ENCODE data around the gene AVPR1B.

AVPR1B gene

GRCh38 chr1:206117151-206117948 is at the start of gene AVPR1B:
Gene AVPR1B, minus strand, starts transcription at chr1:206117388. Its CDS starts 498 bp downstream, at chr1:206116890.
- peak; percentile 82 for DNase-seq (ENCODE audit: low spot score)

DNA sequence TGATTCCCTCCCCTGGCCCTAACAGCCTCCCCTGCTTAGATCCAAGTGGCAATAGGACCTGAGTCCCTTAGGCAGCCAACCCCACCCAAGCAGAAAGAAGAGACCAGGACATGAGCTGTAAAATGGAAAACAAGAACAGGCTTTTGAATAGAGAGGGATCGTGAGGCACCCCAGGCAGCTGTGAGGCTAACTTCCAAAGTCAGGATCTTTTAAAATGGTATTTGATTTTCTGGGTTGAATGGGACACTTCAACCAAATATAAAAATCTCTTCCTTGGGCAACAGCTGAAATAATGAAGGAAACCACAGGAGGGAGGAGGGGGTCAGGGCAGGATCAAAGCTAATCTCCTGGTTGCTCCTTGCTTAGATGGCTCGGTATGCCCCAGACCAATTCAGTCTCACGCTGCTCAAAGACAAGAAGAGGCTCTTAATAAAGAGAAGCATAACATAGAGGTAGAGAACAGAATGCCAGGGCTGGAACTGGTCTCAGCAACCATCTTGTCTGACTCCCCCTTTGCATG is 28.6 kb upstream of the AVPR1B start:
- no peak for DNase-seq (ENCODE audit: low spot score)

DNA sequence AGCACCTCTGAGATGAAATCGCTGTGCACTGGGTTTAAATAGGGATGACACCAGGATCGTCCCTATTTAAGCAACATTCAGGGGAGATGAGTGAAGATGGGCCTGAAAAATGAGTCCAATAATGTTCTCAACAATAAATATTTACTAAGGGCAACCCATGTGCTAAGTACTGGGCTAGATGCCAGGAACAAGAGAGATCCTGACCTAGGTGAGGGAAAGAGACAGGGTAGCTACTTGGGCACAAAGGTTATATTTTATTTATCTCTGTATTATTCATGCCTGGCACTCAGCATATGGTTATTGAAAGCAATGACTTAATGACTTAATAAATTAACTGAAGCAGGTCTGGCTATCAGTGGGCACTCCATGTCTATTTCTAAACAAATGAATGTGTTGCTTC is 27.4 kb upstream of the AVPR1B start:
- DNase-seq (ENCODE audit: low spot score): no peak

DNA sequence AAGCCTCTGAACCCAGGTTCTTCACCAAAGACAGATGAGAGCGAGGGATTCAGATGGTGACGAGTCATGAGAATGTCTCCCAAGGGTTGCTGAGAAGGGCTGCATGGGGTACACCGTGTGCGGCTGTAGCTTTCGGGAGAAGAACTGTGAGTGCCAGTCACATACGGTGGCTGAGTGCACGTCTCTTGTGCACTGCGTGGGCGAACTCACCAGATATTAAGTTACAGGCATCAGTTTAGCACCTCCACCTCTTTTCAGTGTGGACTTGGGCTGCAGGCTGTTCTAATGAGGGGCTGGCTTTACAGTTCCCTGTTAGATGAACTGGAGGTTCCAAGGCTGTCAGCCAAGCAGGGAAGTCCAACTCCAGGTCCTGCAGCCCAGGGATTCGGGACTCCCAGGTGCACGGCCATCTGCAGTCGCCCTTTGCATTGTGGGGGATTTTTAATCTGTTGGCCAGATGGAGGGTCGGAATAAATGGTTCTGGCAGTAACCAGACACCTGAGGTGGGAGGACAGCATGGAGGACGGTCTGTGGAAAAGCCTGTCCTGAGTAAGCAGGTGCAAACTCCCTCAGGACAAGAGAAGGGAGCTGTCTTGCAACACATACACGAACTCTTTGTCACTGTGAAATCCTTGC is 26.5 kb upstream of the AVPR1B start:
- peak; percentile 85 for DNase-seq (ENCODE audit: low spot score)

DNA sequence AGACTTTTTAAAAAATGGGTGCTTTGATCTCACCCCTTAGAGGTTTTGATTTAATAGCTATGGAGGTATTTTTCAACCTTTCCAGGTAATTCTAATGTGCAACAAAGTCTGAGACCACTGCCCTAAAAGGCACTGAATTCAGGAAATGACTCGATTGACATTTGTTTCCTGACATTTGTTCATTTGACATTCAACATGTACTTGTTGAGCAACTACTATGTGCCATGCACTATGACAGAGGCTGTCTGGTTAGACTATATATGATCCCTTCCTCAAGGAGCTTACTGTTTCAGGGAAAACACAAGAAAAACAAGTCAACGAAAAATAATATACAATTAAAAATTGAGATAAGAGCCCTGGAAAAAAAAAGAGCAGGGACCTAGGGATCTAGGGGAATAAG is 25.6 kb upstream of the AVPR1B start:
- no peak for DNase-seq (ENCODE audit: low spot score)

DNA sequence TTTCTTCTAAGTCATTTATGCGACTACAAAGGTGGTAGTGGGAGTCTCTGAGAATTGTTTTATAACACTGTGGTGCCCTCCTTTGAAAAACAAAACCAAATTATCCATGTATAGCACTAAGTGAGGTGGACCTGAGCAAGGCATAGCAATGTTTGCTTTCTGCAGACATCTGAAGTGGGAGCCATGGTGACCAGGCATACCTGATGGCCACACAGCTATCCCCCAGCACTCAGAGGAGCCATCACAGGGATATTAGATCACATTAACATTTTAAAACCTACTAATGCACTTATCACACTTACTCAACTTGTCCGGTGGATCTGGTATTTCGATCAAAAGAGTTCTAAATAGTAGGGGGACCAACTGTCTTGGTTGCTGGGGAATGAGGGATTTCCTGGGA is 24.8 kb upstream of the AVPR1B start:
- DNase-seq (ENCODE audit: low spot score): no peak

GRCh38 chr1:206136241-206136640 is 19.1 kb upstream of the AVPR1B start:
- no peak for DNase-seq (ENCODE audit: low spot score)

GRCh38 chr1:206135248-206135647 is 18.1 kb upstream of the AVPR1B start:
- DNase-seq (ENCODE audit: low spot score): no peak

GRCh38 chr1:206133751-206134415 is 16.7 kb upstream of the AVPR1B start:
- DNase-seq (ENCODE audit: low spot score): no peak

- DNase-seq (ENCODE audit: low spot score): no peak
Measured at GRCh38 chr1:206131037-206131436, 13.8 kb upstream of the AVPR1B start.

GRCh38 chr1:206128196-206128595 is 11.0 kb upstream of the AVPR1B start:
- DNase-seq (ENCODE audit: low spot score): no peak

DNA sequence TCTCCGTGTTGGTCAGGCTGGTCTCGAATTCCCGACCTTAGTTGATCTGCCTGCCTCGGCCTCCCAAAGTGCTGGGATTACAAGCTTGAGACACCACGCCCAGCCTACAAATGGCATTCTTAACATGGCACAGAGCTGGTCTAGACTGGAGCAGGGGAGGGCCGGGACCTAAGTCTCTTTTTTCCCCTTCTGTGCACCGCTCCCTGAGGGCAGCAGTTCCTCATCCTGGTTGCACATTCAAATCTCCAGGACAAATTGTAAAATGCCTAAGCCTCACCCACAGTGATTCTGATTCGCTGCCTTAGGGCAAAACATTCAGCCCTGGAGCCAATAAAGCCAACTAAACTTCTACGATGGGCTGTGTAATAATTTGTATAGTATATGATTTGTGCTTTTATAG is 10.1 kb upstream of the AVPR1B start:
- DNase-seq (ENCODE audit: low spot score): no peak

- no peak for DNase-seq (ENCODE audit: low spot score)
Measured at GRCh38 chr1:206125346-206125745, 8.2 kb upstream of the AVPR1B start.

GRCh38 chr1:206122686-206123085 is 5.5 kb upstream of the AVPR1B start:
- DNase-seq (ENCODE audit: low spot score): no peak

DNA sequence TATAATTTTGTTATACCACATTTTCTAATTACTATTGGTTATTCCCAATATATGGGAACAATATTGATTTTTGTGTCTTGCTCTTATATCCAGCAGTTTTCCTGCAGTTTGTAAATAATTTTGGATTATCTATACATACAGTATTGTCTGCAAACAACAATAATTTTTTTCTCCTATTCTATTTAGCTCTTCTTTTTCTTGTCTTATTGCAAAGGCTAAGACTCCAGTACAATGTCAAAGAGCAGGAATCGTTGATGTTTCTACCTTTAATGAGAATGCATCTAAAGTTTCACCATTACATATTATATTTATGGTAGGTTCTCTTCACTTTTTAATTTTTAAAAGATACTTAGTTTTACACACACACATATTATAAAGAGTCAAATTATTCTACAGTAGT is 4.1 kb upstream of the AVPR1B start:
- no peak for DNase-seq (ENCODE audit: low spot score)

DNA sequence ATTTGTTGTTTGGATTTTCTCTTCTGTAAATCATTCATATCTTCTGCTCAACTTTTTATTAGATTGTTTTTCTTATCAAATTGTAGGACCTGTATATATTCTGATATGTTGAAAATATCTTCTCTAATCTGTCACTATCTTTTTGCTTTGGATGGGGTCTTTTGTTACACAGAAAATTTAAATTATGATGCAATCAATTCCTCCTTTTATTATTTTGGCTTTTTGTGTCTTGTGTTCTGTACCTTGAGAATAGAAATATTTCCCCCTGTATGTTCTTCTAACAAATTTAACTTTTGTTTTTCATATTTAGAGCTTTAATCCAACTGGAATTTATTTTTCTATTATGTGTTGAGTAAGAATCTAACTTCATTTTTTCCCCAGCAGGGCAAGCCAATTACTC is 3.2 kb upstream of the AVPR1B start:
- no peak for DNase-seq (ENCODE audit: low spot score)

- DNase-seq (ENCODE audit: low spot score): no peak
Measured at GRCh38 chr1:206116873-206117150, 376 bp downstream of the AVPR1B start.

DNA sequence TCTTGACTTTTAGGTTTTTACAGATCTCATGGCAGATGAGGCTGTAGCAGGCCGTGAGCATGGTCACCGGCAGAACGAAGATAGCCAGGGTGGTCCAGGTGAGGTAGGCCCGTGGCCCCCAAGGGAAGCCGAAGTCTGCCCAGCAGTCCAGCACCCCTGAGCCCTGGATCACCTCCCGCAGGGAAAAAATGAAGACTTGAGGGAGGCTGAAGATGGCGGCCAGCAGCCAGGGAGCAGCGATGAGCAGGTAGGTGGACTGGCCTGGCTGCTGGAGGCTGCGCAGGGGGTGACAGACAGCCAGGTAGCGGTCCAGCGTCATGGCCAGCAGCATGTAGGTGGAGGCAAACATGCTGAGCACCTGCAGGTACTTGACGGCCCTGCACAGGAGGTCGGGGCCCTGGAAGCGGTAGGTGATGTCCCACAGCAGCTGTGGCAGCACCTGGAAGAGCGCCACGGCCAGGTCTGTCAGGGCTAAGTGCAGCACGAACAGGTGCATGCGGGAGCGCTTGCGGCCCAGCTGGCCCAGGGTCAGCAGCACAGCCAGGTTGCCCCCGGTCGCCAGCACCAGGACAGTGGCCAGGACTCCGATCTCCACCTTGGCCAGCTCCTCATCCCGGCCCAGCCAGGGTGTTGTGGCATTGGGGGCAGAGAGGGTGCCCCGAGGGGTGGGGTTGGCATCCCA is 856 bp downstream of the AVPR1B start:
- no peak for DNase-seq (ENCODE audit: low spot score)

DNA sequence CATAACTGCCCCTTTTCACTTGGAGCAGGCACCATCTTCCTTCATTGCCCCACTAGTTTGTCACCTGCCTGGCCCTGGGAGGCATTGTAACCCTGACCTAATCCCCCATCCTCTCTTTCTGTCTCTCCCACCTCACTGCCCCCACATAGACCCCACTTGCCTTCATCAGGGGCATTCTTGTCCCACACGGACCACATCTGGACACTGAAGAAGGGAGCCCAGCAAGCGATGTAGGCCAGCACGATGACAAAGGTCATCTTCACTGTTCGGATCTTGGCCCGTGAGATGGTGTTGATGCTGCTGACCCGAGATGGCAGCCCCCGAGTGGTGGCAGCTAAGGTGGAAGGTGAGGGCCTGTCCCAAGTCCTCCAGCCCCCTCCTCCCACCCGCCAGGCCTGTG is 1.4 kb downstream of the AVPR1B start:
- no peak for DNase-seq (ENCODE audit: low spot score)

- no peak for DNase-seq (ENCODE audit: low spot score)
Measured at GRCh38 chr1:206114692-206115640, 2.2 kb downstream of the AVPR1B start.

DNA sequence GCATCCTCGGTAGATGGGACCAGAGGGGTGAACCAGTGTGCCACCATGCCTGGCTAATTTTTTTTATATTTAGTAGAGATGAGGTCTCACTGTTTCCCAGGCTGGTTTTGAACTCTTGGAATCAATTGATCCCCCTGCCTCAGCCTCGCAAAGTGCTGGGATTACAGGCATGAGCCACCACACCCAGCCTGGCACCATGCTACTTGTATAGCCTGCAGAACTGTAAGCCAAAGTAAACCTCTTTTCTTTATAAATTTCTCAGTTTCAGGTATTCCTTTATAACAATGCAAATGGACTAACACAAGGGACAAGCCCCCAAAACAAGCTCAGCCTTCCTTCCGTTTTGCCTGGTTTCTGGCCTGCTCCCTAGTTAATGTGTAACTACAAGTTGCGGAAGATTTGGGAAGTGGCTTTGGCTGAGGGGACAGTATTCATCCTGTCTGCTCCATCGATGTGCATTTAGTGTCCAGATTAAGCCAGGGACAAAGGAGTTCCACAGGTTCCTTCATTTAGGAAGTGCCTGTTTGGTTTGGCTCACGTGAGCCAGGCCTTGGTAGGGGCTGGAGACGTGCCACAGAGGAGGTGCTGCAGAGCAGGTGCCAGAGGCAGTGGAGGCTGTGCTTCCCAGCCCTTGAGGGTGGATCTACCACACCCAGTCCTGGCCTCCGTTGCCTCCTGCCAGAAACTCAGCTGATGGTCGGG is 4.4 kb downstream of the AVPR1B start:
- no peak for DNase-seq (ENCODE audit: low spot score)

Data from left forelimb (tissue), 1 donor.